HTR-8/SVneo (cell line): ENCODE data around the gene SORBS1.

Source experiments
- DNase-seq: peaks from one replicate; pipeline ENCODE4 v3.0.0; 2011; ENCODE audit warnings: low spot score, mixed read lengths; ENCODE audit not compliant: insufficient read length
- FAIRE-seq: peaks from 2 replicates; lab custom pipeline; 2011; peaks lifted over from hg19 to GRCh38; lab: Jason Lieb, UNC

The SORBS1 gene

GRCh38 chr10:95543459-95543858 lies 17.7 kb downstream of the SORBS1 start:
- FAIRE-seq (no peak), DNase-seq (no peak)

GRCh38 chr10:95542761-95543160 lies 18.4 kb downstream of the SORBS1 start:
- DNase-seq: no peak
- no peak for FAIRE-seq

- DNase-seq (no peak), FAIRE-seq (no peak)
Observed at GRCh38 chr10:95542330-95542729, 18.8 kb downstream of the SORBS1 start.

- DNase-seq: no peak
- no peak for FAIRE-seq
Observed at GRCh38 chr10:95540514-95541052, 20.6 kb downstream of the SORBS1 start.

- DNase-seq (no peak), FAIRE-seq (no peak)
Observed at GRCh38 chr10:95539560-95540284, 21.4 kb downstream of the SORBS1 start.

GRCh38 chr10:95538412-95538811 lies 22.8 kb downstream of the SORBS1 start:
- FAIRE-seq (no peak), DNase-seq (no peak)

- FAIRE-seq (no peak), DNase-seq (no peak)
Observed at GRCh38 chr10:95537542-95537927, 23.6 kb downstream of the SORBS1 start.

GRCh38 chr10:95536894-95537541 lies 24.2 kb downstream of the SORBS1 start:
- DNase-seq (no peak), FAIRE-seq (no peak)

- FAIRE-seq: no peak
- DNase-seq: no peak
Observed at GRCh38 chr10:95536017-95536416, 25.2 kb downstream of the SORBS1 start.

GRCh38 chr10:95535526-95535925 lies 25.6 kb downstream of the SORBS1 start:
- no peak for FAIRE-seq
- DNase-seq: no peak

- DNase-seq: no peak
Observed at GRCh38 chr10:95533590-95533989, 27.6 kb downstream of the SORBS1 start.

GRCh38 chr10:95532536-95532935 lies 28.6 kb downstream of the SORBS1 start:
- DNase-seq (no peak), FAIRE-seq (no peak)

More at GRCh38 chr10:95533590-95533989, 27.6 kb downstream of the SORBS1 start:
- FAIRE-seq: no peak

GRCh38 chr10:95531994-95532399 lies 29.2 kb downstream of the SORBS1 start:
- FAIRE-seq: no peak
- DNase-seq: no peak

- FAIRE-seq: no peak
- DNase-seq: no peak
Observed at GRCh38 chr10:95531058-95531809, 29.9 kb downstream of the SORBS1 start.

- FAIRE-seq (no peak), DNase-seq (no peak)
Observed at GRCh38 chr10:95530561-95530960, 30.6 kb downstream of the SORBS1 start.

- FAIRE-seq: no peak
Observed at GRCh38 chr10:95530029-95530428, 31.1 kb downstream of the SORBS1 start.

GRCh38 chr10:95526044-95526443 lies 35.1 kb downstream of the SORBS1 start:
- no peak for FAIRE-seq
- DNase-seq: no peak

More at GRCh38 chr10:95530029-95530428, 31.1 kb downstream of the SORBS1 start:
- DNase-seq: no peak

- FAIRE-seq (no peak), DNase-seq (no peak)
Observed at GRCh38 chr10:95525033-95525418, 36.1 kb downstream of the SORBS1 start.

- FAIRE-seq (no peak), DNase-seq (no peak)
Observed at GRCh38 chr10:95524358-95525032, 36.7 kb downstream of the SORBS1 start.

GRCh38 chr10:95522117-95522516 lies 39.1 kb downstream of the SORBS1 start:
- no peak for FAIRE-seq

More at GRCh38 chr10:95522117-95522516, 39.1 kb downstream of the SORBS1 start:
- DNase-seq: no peak
